GM21576 (cell line): ENCODE results near the gene CLEC7A.

ENCODE experiments used
- ATAC-seq: cut with Tn5 transposase; IDR thresholded peaks from one replicate; pipeline ENCODE4 v1.9.1; 2021; ENCODE audit warnings: mild to moderate bottlenecking, moderate library complexity; ENCODE audit not compliant: unreplicated experiment

The CLEC7A gene

DNA sequence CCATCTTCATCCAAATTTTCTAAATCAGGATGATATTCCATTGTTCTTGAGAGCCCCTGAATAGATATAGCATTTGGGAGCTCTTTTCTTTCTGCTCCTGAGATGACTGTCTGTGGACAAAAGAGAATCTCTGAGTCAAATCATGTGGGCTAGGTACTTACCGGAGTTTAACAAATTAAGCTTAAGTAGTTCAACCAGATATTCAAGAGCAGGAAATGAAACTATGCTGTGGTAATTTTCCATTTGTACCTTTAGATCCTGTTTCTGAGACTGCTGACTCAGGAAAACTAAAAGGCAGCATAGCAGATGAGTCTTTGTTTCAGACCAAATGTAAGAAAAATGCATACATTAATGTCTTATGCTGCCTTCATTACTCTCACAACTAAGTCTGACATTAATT is at the start of gene CLEC7A:
Gene CLEC7A (minus strand): TSS at position 158 of the 400 bp plus-strand sequence. CDS start 117 bp downstream, at position 41.
- peak; percentile 81 for ATAC-seq

DNA sequence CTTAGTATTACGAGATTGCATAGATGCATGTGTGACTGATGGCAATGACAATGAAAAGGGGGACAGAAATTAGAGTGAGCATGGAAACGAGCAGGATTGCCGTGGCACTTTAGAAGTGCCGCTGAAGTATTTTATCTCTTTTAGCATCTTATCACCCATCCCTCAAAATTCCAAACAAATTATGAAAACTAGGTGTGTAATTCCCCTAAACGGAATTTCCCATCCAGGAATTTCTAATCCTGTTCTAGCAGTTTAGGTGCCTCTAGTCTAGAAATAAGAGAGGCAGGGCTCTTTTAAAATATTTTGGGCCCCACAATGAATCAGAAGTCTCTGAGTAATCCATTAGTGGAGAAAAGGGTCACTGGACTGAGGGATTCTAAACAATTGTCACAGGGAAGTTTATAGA is 49.8 kb upstream of the CLEC7A start:
- no peak for ATAC-seq

DNA sequence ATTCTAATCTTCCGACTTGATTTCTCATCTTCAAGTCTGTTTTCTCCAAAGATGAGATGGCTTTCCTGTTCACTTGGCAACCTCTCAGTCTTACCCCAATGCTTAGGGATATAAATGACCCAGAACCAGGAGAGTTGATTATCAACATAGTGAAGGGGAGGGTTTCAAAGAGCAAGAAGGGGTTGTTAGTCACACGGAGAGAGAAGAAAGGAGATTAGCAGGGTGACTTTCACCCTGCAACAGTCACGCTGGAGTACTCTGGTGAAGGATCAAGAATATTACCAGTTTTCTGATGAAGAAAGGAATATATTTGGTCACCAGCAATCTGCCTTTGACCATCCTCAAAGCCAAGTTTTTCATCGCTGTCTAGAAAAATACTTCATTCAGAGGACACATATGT is 48.8 kb upstream of the CLEC7A start, which contains the start of gene TMEM52B:
Gene TMEM52B (plus strand): TSS at position 212 of the 400 bp plus-strand sequence. CDS start 543 bp downstream, outside the sequence.
- no peak for ATAC-seq

DNA sequence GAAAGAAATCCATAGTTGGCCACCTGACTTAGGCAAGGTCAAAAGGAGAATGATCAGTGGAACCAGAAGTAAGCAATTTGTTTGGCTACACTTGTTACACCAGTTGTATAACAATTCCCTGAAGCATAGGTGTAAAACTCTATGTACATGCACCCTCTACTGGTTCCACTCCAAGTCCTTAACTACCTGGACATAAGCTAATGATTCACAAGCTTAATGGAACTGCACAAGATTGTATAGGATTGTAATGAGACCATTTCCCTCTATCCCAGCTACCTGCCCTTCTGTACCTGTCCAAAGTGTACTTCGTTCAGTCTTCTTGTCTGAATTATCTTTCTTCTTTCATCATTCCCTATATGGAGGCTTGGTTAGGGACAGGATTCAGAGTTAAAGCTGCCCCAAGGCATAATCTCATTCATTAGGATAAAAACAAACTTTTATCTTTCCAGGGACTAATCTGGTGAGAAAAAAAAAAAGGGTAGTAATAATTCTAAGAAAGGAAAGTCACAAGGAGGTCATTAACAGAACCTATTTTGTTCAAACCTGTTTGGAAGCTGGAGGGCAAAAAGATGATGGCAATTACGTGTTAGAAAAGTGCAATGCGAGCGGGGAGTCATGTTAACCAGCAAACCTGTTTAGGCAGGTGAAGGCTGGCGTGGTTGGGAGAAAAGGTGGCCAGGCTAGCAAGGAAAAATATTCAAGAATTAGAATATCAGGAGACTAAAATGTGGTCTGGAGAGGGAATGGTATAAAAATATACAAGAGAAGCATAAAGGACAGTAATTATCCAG is 46.0 kb upstream of the CLEC7A start:
- no peak for ATAC-seq

DNA sequence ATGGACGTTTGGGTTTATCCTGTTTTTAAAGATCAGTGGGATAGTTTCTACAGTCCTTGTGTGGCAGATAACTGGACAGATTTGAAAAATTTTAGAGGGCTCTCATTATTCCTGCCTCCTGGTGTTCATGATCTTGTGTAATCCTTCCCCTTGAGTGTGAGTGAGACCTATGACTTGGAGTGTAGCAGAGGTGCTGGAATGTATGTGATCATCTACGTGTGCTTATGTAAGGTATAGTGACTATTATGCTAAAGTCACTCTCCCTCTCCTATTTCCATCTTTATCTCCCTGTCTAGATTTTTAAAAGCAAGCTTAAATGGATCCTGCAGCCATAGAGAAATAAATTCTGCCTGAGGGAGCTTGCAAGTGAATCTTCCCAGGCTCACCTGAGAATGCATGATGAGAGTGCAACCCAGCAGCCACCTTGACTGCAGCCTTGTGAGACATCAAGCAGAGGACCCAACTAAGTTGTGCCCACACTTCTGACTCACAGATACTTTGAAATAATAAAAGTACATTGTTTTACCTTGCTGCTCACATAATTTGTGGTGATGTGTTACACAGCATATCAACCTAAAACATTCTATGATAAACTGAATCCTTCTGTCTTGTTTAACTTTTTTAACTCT is 45.1 kb upstream of the CLEC7A start:
- ATAC-seq: no peak

DNA sequence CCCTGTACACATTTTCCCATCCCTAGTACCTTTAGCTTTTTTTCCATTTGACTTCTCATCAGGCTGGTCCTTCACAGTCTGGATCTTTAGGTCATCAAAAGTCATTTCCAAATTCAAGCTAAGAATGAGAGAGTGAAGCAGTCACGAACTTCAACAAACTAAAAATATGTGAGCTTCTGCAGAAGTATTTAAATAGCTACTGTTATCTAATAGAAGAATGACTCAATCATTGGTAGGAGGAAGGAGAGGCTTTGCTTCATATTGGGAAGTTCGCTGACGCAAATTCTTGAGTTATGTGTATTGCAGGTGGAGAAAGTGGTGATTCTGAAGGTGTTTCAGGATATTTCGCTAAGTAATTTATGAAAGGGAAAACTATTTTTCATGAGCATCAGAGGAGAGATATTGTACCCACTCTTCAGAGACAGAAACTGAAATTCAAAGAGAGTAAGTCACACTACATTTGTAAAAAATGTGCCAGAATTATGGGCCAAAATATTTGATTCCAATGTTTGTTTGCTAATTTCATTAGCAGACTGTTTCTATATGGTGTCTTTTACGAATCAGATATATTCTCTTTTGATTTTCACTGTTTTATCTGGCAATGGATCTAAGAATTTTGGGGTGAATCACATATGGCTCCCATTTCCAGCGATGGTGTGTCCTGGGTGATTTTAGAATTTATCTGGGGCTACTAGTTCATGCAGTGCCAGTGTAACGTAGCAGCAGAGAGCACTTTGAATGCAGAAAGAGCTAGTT is 42.2 kb upstream of the CLEC7A start, which contains the start of gene OLR1:
Gene OLR1 (minus strand): TSS at position 160 of the 756 bp plus-strand sequence. CDS start 55 bp downstream, at position 105.
- ATAC-seq: no peak

DNA sequence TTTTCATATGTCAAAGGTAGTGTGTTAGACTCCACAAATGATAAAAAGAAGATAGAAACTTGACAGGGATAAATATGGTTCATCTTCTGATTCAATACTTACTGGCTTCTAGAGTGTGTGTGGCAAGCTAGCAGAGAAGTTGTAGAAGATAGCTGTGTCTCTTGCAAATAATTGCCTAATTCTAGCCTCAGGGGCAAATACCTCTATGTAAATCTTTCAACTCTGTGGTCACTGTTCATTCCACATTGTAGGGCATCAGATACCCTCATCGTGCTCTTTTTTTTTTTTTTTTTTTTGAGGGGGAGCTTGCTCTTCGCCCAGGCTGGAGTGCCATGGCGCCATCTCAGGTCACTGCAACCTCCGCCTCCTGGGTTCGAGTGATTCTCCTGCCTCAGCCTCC is 40.2 kb upstream of the CLEC7A start:
- ATAC-seq: no peak

DNA sequence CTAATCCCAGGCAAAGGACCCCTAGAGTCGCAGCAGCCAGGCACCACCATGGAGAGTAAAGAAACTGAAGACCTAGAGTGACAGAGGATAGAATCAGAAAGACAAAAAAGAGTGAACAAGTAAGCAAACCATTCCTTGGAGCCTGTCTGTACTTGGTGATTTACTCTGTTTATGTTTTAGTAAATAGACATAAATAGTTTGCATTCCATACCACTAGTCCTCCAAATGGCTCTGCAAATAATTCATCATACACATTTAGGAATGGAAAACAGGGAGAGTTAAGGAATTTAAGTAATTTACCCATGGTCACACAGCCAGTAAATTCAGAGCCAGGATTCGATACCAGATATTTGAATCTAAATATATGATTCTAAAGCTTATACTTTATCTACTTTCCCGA is 39.1 kb upstream of the CLEC7A start:
- no peak for ATAC-seq

DNA sequence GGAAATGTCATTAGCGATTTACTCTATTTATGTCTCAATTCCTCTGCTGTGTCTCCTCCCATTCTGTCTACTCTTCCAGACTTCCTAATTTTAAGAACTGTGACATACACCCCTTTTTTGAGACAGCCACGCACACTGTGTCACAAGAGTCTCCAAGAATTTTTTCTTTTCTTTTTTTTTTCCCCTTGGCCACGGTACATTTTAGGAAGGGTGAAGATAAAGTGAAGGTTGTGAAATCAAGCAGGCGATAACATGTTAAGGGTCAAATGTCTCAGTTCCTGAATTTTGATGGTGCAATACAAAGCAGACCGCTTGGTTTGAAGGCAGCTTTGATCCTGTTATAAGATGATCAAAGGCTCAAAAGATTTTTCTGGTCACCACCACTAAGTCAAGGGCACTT is 37.6 kb upstream of the CLEC7A start:
- no peak for ATAC-seq

DNA sequence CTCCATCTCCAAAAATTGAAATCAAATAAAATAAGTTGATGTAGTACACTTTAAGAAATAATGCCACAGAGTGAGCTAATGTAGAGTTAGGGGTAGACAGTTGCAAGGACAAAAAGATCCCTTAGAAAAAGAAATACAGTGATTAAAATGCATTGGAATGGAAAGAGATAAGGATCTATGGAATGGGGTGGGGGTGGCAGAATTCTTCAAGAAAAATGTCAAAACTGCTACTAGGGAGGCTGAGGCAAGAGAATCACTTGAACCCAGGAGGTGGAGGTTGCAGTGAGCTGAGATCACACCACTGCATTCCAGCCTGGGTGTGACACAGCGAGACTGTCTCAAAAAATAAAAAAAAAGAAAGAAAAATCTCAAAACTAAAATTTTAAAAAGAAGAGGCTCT is 35.4 kb upstream of the CLEC7A start:
- ATAC-seq: no peak

DNA sequence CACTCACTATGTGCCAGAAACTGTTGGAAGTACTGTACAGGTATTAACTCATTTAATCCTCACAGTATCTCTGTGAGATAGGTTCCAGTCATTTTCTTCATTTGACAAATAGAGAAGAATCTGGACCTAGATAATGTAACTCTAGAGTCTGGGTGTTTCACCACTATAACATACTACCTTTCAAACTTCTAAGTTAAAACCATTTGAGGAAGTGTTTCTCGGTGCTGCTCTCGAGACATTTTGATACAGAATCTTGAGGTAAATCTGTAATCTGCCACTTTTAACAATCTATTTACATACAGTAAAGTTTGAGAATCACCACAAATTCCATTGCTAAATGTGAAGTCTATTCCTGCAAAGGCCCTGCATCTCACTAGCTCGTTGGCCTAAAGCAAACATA is 33.1 kb upstream of the CLEC7A start:
- no peak for ATAC-seq

DNA sequence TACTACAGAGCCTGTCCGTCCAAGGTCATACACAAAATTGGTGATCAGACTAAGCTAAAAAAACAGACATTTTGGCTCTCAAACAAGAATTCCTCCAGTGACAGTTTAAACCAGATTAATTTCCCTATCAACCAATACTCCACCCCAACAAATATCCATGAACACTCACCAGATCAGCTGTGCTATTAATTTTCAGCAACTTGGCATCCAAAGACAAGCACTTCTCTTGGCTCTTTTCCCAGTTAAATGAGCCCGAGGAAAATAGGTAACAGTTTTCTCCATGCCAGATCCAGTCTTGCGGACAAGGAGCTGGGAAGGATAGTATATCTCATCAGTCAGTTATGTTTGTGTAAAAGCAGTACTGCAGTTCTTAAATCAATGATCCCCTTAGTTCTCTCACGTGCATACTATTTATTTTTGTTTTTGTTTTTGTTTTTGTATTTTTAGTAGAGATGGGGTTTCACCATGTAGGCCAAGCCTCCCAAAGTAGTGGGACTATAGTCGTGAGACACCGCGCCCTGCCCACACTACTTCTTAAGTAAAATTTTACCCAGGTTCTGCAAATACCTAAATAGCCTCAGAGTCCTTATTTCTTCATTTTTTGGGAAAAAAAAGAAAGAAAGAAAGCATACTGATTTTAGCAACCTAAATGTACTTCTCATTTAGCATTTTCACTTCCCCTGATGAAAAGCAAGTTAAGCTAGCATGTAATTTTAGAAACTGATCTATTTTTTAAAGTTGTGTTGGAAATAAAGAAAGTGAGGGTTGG is 30.8 kb upstream of the CLEC7A start:
- ATAC-seq: no peak

DNA sequence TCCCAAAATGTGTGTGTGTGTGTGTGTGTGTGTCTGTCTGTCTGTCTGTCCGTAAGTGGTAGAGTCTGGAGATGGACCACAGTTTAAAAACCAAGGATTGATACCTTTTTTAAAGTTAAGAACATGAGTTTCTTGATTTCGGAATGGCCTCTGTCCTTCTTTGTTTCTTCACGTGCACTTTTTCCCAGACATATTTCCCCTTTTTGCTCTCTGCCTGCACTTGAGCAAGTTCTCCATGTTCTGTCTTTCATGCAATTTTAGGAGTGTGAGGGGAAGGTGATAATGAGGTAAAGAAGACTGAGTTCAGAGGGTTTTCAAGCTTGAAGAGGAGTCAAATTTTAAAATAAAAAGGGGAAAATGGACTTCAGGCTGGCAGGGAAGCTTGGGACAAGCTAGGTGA is 29.3 kb upstream of the CLEC7A start:
- ATAC-seq: no peak

DNA sequence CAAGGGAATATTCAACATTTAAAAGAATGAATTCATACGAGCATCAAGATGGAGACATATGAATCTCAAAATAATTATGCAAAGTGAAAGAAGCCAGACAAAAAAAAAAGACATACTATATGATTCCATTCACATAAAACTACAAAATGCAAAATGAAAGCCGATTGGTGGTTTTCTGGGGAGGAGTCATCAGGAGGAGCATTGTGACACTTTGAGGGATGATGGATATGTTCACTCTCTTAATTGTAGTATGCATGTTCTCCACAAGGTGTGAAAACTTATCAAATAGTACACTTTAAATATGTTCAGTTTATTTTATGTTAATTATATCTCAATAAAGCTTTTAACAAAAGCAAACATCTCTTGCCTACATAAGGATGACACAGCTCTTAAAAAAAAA is 28.4 kb upstream of the CLEC7A start:
- no peak for ATAC-seq

DNA sequence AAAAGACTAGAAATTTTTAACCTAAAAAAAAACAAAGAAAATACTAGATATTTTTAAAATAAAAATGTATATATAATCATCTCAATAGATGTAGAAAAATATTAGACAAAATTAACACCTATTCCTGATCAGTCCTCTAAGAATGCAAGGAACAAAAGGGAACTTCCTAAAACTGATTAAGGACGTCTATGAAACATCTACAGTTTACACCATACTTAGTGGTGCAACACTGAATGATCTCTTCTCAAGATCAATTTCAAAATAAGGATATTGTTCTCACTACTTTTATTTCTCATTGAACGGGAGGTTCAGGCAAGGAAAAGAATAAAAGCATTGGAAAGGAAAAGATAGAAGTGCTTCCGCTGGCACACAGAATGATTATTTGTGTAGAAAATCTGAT is 26.0 kb upstream of the CLEC7A start:
- ATAC-seq: no peak

DNA sequence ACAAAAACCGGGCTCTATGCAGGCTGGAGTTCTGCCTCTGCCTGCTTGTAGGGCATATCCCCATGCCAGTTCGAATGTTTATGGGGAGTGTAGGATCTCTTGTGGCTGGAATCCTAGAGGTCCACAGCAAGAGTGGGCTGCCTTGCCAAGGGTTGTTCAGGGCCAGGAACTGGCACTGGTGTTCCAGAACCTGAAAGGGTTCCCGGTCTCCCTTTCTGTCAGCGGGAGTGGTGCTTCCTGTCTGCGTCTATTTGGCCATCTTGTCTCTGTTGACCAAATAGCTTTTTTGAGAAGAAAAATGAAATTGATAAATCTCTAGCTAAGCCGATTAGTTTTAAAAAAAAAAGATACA is 24.1 kb upstream of the CLEC7A start:
- no peak for ATAC-seq

DNA sequence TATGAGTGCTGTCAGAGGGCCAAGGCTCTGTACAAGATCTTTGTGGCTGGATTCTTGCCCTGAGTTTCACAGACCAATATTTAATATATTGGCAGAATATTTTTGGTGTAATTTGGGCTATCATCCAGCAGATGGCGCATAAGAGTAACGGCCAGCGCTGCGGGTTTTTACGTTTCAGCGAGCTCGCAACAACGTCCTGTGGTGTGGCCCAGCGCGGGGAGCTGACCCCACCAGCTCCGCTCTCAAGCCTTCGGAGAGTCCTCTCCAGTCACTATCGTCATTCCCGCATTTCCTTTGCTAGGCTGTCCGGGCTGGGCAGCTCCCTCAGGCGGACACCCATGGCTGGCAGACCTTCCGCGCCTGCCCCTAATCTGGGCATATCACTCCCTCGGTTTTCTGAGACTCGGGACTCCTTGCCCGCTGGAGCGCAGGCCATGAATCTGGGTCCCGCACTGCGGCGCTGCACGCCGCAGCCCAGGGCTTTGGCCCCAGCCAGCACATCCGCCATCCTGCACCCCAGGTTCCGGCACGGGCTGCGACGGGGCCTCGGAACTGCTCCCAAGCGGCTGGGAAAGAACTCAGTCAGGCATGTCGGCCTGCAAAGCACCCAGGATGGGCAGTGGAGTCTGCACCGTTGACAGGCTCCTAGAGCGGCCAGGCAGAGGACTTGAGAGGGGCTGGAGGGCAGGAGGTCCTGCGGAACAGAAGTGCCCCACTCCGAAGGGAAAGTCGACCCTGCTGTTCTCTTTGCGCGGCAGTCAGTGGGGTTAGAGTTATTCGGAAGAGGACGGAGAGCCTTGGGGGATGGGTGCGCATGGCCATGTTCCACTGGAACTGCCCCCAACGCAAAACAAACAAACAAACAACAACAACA is 23.5 kb upstream of the CLEC7A start:
- peak; percentile 66 for ATAC-seq

DNA sequence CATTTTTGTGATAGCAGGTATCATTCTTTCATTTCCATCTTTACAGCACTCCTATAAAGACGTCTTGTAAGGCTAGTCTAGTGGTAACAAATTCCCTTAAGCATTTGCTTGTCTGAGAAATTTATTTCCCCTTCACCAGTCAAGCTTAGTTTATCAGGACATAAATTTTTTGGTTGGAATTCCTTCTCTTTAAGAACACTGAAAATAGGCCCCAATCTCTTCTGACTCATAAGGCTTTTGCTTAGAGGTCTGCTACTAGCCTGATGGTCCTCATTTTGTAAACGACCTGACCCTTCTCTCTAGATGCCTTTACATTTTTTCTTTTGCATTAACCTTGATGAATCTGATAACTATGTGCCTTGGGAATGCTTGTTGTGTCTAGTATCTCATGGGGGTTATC is 21.6 kb upstream of the CLEC7A start:
- no peak for ATAC-seq

DNA sequence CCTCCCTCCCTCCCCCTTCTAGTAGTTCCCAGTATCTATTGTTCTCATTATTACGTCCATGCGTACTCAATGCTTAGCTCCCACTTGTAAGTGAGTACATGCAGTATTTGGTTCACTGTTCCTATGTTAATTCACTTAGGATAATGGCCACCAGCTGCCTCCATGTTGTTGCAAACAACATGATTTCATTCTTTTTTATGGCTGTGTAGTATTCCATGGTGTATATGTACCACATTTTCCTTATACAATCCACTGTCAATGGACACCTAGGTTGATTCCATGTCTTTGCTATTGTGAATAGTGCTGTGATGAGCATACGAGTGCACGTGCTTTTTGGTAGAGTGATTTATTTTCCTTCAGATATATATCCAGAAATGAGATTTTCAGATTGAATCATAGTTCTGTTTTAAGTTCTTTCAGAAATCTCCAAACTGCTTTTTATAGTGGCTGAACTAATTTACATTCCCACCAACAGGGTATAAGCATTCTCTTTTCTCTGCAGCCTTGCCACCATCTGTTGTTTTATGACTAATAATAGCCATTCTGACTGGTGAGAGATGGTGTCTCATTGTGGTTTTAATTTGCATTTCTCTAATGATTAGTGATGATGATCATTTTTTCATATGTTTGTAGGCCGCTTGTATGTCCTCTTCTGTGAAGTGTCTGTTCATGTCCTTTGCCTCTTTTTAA is 17.9 kb upstream of the CLEC7A start:
- peak; percentile 66 for ATAC-seq
